Measurements from ENCODE around the gene AARS2.

The AARS2 gene

DNA sequence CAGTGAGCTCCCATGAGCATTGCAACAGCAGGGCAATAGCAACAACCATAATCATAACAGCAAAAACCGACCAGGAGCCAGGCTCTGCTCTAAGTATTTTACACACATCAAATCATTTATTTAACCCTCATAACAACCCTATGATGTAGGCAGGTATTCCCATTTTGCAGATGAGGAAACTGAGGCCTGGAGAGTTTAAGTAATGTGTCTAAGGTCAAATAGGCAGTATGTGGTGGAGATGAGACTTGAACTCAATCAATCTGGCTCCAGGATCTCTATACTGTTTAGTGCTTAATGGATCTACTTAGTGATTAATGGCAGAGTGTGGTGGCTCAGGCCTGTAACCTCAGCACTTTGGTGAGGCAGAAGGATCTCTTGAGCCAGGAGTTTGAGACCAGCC is 39.5 kb downstream of the AARS2 start:
- DNase-seq = no peak

DNA sequence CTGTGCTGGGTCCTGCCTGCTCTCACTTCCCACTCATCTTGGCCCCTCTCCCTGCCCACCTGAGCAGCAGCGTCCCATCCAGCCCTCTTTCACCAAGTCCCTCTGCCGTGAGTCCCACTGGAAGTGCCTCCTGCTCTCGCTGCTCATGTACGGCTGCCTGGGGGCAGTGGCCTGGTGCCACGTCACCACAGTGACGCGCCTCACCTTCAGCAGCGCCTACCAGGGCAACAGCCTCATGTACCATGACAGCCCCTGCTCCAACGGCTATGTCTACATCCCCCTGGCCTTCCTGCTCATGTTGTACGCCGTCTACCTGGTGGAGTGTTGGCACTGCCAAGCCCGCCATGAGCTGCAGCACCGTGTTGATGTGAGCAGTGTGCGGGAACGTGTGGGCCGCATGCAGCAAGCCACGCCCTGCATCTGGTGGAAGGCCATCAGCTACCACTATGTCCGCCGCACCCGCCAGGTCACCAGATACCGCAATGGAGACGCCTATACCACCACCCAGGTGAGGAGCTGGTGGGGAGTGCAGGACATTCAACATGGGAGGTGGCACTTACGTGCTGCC is 40.1 kb downstream of the AARS2 start:
- no peak for DNase-seq

DNA sequence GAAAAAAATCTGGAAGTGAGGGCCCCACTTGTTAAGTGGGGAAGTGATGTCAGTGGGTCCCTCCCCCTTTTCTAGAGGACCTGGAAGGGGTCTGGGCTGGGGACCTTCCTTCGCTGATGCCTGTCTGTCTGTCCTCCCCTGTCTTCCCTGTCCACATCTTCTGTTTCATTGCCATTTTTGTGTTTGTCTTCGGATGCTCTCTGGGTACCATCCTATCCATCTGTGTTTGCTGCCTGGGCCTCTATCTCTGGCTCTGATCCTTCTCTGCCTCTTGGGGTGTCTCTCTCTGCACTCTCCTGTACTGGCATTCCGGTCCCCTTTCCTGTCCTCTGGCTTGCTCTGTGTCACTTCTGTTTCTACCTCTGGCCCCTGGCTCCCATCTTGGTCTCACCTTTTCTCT is 40.6 kb downstream of the AARS2 start:
- no peak for DNase-seq

DNA sequence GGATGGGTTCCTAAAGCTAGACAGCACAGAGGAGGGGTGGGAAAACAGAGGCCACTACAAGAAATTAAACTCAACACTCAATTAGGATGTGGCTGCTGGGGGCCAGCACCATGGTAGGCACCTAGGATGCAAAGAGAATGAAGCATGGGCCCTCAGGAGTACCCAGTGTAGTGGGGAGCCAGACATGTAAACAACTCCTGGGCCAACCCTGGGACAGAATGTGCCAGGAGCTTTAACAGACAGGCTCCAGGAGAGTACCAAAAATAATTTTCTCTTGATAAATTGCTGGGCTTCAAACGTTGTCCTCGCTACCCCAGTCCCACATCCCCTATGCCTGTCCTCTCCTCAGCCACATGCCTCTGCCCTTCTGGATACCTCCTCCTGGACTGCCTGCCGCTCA is 41.2 kb downstream of the AARS2 start:
- no peak for DNase-seq

DNA sequence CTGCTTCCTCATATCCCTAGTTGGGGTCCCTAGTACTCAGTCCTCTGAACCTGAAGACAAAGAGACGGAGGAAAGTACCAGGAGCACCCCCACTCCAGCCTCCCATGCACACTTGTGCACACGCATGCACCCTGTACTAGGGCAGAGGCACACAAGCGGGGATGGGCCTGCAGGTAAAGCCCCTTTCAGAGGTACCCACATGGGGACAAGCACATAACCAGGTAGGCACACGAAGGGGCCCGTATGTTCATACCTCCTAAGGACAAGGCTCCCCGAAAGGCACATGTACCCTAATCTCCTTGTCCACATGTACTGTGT is 41.8 kb downstream of the AARS2 start:
- DNase-seq = no peak

DNA sequence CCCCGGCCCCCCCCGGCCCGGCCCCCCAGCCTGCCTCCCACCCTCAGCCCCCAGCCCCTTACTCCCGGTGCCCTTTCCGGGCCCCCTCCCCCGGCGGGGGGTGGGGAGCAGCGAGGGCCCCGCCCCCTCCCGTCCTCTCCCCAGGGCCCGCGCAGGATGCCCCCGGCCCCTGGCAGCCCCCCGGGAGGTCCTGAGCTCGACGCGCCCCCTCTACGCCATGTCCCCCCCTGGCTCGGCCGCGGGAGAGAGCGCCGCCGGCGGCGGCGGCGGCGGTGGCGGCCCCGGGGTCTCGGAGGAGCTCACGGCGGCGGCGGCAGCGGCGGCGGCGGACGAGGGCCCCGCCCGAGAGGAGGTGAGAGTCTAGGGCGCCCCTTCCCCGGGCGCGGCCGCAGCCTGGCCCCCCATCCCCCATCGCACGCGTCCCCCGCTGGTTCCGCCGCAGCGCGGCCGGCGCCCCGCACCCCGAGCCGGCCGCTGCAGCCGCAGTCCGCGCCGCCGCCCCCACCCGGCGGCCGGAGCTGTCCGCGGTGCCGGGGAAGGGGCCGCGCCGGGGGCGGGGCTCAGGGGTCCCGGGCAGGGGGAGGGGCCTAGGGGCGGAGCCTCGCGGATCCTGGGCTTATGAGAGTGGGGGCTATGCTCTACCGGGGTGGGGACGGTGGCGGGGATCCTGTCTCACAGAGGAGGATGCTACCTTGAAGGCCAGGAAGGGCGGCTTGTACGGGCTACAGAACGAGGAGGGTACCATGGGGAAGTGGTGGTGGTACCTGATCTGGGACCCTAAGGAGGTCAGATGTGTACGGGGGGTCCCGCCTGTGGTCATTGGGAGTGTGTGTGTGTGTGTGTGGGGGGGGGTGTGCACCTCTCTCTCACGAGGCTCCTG is 42.4 kb downstream of the AARS2 start:
- DNase-seq = no peak

DNA sequence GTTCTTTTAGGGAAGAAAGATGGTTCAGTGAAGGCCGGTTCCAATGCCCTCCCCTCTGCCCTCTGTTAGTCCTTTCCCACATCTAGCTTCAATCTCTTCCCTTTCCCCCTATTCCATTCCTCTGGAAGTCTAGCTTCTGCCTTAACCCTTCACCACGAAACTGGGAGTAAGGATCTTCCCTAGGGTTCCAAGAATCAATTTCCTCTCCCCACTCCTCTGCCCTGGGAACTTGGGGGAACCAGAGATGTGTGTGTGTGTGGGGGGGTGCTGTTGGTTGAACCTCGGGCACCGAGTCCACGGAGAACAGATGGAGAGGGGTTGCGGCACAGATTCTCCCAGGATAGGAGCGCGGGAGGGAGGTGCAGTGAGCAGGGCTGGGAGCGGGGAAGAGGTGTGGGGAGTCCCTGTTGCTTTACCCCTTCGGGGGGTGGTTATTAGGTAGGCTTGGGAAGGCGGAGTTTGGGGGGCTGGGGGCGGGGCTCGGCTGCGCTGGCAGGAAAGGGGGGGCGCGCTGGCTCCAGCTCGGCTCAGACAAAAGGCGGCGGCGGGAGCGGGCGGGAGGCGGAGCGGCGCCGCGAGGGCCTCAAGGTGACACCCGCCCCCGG is 43.1 kb downstream of the AARS2 start, which contains the start of gene TMEM151B:
Gene TMEM151B (plus strand): TSS at position 530 of the 605 bp plus-strand sequence. CDS start 293 bp downstream, outside the sequence.
- DNase-seq = no peak

DNA sequence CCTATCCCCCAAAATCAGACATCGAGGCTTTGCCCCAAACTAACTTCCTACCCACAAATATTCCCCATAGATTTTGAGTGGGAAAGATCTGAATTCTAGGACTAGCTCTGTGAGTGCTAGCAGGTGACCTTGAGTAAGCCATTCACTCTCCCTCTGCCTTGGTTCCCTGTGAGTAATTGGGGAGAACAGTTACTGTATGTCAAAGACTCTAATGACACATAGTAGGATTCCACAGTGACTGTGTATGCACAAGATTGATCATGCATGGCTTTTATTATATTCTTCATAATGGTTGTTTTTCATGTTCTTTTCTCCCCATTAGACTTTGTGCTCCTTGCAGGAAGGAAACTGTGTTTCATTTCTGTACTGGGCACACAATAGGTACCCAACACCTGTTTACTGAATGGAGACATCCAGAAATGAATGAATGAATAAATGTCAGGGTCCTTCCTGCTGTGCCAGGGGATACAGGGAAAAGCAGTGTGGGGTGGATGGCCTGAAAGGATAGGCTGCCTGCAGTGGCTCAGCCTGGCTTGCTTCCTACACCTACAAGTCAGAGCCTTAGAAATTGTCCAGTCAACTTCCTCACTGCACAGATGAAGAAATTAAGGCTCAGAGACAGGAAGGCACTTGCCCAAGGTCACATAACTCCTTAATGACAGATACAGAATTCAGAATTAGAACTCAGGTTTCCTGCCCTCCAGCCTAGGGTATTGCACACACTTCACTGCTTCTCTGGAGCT is 43.8 kb downstream of the AARS2 start:
- DNase-seq = no peak

DNA sequence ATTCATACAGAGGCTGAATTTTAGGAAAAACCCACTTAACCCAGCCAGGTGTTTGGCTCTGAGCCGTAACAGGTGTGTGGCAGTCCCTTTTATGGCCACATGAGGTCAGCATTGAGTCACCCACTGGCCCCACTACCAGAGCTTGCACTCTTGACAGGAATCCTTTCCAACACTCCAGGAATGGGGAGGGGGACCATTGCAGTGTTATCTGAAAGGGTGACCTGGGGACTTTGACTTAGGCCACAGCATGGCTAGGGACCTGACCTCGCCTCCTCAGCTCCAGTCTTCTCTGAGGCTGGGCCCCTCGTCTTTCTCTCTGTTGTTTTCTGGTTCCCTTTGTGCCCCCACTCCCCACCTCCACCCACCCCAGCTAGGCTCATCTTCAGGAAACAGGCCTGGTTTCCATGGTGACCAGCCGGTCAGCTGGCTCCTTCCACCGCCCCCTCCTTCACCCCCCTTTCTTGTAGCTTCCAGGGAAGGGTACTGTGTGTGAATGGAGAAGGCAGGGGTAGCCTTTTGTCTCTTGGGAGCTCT is 45.0 kb downstream of the AARS2 start:
- no peak for DNase-seq

DNA sequence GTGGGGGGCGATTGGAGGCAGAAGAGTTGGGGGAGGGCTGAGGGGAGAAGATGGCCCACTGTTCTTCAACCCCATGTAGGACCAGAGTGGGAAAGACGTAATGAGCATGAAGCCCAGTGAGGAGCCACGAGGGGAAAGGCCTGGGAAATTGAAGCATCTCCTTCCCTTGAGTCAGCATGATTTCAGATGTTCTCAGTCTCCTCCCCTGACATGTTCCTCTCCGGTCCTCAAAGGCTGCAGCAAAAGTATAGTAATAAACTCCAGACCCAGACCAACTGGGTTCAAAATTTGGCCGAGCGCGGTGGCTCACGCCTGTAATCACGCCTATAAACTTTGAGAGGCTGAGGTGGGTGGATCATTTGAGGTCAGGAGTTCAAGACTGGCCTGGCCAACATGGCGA is 45.9 kb downstream of the AARS2 start:
- DNase-seq = no peak

DNA sequence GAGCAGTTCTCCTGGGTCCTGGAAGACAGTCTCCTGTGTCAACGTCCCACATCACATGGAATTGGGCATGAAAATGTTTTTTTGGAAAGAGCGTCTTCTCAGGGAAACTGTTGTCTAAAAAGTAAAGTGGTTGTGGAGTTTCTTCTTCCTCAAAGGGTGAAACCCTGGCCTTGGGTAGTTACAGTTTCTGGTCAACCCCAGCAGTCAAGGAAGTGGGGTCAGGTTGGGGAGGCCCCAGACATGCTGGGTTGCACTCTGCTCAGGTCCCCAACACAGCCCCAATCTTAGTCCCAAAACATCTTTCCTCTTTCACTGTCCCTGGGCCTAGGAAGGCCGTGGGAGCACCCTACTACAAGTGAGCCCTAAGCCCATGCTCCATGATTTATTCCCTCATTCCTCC is 46.8 kb downstream of the AARS2 start:
- DNase-seq = no peak

DNA sequence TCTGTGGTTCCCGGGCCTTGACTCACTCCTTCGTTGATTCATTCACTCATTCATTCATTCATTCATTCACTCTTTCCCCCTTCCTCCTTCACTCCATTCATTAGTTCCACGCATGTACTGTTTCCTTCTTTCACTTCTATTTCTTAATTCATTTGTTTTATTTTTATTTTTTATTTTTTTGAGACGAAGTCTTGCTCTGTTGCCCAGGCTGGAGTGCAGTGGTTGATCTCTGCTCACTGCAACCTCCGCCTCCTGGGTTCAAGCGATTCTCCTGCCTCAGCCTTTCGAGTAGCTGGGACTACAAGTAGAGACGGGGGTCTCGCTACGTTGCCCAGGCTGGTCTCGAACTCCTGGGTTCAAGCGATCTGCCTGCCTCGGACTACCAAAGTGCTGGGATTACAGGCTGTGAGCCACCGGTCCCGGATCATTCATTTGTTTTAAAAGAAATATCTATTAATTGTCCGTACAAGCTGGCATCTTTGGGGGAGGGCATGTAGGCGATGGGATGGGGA is 47.4 kb downstream of the AARS2 start:
- DNase-seq = no peak

DNA sequence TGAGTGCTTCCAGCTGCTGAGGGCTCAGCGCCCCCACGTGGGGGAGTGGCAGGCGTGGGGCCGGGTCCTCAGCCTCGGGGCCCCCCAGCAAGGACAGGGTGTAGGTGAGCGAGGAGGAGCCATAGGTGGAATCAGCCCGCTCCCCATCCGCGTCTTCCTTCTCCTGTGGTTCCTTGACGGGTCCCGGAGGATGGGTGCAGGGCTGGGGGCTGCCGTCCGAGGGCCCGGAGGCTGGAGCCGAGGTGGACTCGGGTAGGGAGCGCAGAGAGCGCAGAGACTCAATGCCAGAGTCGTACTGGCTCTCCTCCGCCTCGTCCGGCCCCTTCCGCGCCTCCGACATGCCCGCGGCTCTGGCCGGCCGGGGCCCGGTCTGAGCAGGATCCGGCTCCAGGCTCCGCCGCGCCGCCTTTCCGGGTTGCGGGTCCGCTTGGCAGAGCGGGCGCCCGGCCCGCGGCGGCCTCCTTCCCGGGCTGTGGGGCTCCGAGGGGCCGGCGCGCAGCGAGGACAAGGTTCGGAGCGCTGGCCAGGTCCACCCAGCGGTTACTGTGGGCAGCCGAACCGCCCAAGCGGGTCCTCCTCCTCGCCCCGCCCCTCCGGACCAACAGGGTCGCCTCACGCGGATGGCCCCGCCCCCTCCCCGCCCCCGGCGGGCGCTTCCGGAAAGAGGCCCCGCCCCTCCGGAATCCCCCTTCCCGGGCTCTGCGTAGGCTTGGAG is 48.0 kb downstream of the AARS2 start, which contains the start of gene NFKBIE:
Gene NFKBIE (minus strand): TSS at position 545 of the 715 bp plus-strand sequence. CDS start 205 bp downstream, at position 340.
- DNase-seq = peak; percentile 86

DNA sequence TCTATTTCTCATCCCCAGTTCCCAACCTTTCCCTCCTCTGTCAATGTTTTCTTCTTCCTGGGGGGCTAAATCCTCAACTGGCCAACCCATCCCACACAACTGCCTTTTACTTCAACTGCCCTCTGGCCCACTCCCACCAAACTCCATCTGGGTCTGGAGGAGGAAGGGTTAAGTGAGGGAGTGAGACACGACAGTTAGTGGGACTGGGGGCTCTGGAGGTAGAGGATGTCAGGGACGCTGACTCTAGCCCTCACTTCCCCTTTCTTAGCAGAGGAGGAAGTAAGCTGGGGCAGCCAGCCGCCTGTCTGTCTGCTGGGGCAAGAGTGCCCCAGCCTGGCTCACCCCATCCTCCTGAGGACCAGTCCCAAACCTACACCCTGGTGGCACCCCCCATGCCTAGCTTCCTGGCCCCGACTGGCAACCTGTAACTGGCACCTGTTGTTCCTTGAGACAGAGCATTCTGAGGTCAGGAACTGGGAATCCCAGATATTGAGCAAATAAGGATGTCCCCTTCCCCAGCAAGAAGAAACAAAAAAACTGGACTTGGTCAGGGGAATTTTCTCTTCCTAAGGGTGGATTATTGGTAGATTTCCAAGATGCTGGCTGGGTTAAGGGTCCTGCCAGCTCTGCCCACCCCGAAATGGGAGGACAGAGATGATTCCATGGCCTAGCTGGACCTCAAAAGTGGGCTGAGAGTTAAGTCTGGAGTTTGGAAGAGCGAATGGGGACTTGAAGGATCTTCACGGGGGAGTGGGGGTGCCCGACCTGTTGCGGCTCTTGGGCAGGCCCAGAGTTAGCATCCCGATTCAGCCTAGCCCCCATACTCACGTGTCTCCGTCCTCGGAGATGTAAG is 48.8 kb downstream of the AARS2 start:
- no peak for DNase-seq

DNA sequence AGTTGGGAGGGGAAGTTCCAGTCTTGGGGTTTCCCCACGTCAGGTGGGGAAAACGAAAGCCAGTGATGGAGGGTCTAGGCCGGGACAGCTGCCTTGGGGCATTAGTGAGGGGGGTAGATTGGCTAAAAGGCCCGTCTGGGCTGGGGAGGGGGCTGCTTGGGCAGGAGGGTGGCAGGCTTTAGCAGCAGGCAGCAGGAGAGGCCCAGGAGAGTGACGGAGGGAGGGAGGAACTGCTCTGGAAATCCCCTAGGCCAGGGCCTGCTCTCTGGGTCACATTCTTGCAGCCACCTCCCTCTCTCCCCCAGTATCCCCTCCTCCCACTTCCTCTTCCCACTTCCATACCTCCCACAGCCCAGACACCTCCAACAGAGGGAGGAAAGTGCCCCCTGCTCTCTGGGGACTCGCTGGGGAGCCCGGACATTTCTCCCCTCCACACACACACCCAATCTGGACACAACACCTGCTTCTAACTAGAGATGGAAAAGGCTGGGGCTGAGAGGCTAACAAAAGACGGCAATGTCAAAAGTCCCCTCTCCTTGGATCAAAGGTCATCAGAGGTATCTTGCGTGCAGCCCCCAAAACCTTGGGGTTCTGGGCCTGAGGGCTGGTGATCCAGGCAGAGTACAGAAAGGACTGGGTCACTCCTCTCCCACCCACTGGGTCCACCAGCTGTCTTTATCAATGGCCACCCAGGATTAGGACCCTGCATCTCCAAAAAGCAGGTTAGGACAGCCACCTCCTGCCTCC is 49.6 kb downstream of the AARS2 start:
- DNase-seq = peak; percentile 56

DNA sequence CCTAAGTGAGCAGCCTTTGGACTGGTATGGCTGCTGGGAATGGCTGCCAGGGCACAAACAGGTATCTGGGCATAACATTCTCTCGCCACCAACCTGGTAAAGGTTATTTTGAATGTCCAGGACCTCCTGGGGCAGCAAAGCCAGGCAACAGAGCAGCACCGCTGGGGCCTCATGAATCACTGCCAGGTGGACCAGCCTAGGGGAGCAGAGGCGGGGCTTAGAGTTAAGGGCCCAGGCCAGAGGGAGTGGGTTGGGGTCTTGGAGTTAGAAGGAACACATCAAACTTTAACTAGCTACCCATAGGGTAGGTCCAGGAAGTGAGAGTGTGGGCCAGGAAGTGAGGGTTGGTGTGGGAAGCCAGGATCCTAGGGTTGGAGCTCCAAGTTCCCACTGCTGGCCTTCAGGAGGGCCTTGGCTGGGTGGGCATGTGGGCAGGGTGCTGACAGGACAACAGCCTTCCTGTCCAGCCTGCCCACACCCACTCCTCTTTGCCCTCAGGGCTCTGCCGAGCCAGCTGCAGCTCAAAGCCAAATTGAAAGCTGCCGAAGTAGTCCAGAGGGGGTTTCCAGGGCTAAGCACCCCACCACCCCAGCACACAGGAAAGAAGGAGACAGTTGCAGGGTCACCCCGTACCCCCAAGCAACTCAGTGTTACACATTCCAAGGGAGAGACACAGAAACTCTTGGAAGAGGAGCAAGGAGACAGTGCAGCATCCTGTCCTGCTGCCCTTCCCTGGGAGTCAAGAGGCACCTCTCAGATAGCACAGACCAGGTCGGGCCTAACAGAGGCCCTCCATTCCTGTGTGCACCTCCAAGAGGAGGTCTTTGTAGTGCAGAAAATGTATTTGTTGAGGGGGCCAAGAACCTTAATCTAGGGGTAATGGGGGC is 50.4 kb downstream of the AARS2 start:
- no peak for DNase-seq

DNA sequence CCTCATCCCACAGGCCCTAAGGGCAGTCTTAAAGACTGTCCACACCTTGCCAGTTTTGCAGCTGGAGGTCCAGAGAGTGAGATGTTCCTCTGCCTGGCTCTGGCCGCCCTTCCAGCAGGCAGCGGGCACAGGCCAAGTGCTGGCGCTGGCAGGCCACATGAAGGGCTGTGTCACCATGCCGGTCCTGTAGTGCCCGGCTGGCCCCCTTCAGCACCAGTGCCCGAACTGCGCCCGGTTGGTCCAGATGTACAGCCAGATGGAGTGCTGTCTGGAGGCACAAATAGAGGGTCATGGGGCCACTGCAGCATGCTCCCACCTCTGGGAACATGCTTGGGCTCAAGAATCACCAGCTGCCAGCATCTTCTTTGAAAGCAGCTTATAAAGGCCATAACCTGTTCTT is 51.6 kb downstream of the AARS2 start:
- no peak for DNase-seq

DNA sequence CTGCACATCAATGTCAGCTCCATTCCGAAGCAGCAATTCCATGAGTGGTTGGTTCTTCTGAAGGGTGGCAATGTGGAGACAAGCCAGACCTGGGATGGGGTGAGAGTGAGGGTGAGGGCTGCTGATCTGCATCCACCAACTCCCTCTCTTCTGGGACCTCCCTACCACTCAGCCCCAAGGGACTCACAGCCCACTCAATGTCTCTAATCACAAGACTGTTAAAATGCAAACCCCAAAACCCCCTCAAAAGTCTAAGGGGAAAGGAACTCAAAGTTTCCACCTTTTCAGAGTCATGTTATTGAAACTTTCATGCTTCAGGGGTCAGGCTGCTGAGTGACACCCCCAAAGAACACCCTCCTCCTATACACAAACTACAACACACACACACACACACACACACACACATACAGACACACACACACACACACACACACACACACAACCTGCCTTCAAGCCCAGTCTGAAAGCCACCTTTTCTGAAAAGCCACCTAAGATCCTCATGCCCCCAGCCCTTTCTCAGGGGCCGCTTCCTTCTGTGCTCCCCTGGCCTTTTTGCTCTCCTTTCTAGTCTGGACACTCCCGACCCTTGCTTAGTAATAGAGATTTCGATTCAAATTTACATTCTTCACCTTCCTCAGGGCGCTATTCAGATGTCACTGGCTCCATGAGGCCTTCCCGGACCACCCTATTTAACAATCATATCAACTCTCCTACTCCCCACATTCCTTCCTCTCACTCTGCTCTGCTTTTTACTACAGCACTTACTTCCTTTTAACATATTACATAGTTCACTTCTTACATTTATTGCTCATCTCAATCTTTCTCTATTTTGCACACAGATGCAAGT is 52.5 kb downstream of the AARS2 start:
- no peak for DNase-seq

Data from NCI-H226 (cell line).